Measurements from ENCODE around the gene PLXDC2.

PLXDC2 gene

DNA sequence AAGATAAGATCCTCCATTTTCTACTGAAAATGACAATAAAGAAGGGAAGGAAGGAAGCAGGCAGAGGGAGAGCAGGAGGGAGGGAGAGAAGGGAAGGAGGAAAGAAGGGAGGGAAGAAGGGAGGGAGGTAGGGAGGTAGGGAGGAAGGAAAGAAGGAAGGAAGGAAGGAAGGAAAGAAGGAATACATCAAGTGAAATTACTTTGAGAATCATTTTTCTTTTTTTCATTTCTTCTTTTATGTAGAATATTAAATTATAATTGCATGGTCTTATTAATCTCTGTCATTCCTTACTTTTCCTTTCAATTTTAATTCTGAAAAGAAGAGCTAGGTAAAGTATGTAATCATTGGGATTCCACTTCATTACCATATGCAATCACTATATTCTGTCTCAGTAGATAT lies 97.8 kb downstream of the PLXDC2 start:
- Histone ChIP-seq H3K4me2 (ENCODE audit: low read length) (no peak overlapping the region), H3K9me3 (ENCODE audit: control insufficient read depth, low read length) (no peaks in the 10 kb centered on the region), H3K9ac (no peak overlapping the region), H3K4me1 (no peaks in the 10 kb centered on the region), H2AFZ (no peak overlapping the region), H3K27me3 (ENCODE audit: control insufficient read depth, insufficient read depth, low read length) (no peaks in the 10 kb centered on the region), H3K79me2 (peaks cover 12% of the 10 kb centered on the region), H3K27ac (no peak overlapping the region), H3K4me3 (ENCODE audit: low read depth, low read length) (no peak overlapping the region), H3K36me3 (ENCODE audit: control insufficient read depth, insufficient read depth, low read length) (no peaks in the 10 kb centered on the region)
- TF ChIP-seq, protein P1, sequence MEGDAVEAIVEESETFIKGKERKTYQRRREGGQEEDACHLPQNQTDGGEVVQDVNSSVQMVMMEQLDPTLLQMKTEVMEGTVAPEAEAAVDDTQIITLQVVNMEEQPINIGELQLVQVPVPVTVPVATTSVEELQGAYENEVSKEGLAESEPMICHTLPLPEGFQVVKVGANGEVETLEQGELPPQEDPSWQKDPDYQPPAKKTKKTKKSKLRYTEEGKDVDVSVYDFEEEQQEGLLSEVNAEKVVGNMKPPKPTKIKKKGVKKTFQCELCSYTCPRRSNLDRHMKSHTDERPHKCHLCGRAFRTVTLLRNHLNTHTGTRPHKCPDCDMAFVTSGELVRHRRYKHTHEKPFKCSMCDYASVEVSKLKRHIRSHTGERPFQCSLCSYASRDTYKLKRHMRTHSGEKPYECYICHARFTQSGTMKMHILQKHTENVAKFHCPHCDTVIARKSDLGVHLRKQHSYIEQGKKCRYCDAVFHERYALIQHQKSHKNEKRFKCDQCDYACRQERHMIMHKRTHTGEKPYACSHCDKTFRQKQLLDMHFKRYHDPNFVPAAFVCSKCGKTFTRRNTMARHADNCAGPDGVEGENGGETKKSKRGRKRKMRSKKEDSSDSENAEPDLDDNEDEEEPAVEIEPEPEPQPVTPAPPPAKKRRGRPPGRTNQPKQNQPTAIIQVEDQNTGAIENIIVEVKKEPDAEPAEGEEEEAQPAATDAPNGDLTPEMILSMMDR (IDR thresholded peaks at IDR 0.05), result no peak

- no peak overlapping the region for H3K4me2 ChIP-seq (ENCODE audit: low read length)
- no peak overlapping the region for H3K4me3 ChIP-seq (ENCODE audit: low read depth, low read length)
- H3K4me1 ChIP-seq, result peaks cover 3% of the 10 kb centered on the region
- no peaks in the 10 kb centered on the region for H3K36me3 ChIP-seq (ENCODE audit: control insufficient read depth, insufficient read depth, low read length)
- H3K27me3 ChIP-seq (ENCODE audit: control insufficient read depth, insufficient read depth, low read length), result no peaks in the 10 kb centered on the region
- no peaks in the 10 kb centered on the region for H3K9me3 ChIP-seq (ENCODE audit: control insufficient read depth, low read length)
- H3K9ac ChIP-seq, result no peak overlapping the region
- TF ChIP-seq, protein P1 (IDR thresholded peaks at IDR 0.05), result no peak
- no peak overlapping the region for H2AFZ ChIP-seq
- peaks cover 8% of the 10 kb centered on the region for H3K79me2 ChIP-seq
- H3K27ac ChIP-seq, result no peak overlapping the region
These were observed 98.9 kb downstream of the PLXDC2 start for GRCh38 chr10:19915125-19915524.

- H3K79me2 ChIP-seq, result peaks cover 5% of the 10 kb centered on the region
- peaks cover 3% of the 10 kb centered on the region for H3K4me1 ChIP-seq
- no peak overlapping the region for H3K4me2 ChIP-seq (ENCODE audit: low read length)
- H3K4me3 ChIP-seq (ENCODE audit: low read depth, low read length), result no peak overlapping the region
- H2AFZ ChIP-seq, result no peak overlapping the region
- no peaks in the 10 kb centered on the region for H3K9me3 ChIP-seq (ENCODE audit: control insufficient read depth, low read length)
- H3K27me3 ChIP-seq (ENCODE audit: control insufficient read depth, insufficient read depth, low read length), result no peaks in the 10 kb centered on the region
- no peak overlapping the region for H3K9ac ChIP-seq
- no peaks in the 10 kb centered on the region for H3K36me3 ChIP-seq (ENCODE audit: control insufficient read depth, insufficient read depth, low read length)
- no peak overlapping the region for H3K27ac ChIP-seq
- TF ChIP-seq, protein P1 (IDR thresholded peaks at IDR 0.05), result no peak
These were observed 99.6 kb downstream of the PLXDC2 start for GRCh38 chr10:19915816-19916215.

DNA sequence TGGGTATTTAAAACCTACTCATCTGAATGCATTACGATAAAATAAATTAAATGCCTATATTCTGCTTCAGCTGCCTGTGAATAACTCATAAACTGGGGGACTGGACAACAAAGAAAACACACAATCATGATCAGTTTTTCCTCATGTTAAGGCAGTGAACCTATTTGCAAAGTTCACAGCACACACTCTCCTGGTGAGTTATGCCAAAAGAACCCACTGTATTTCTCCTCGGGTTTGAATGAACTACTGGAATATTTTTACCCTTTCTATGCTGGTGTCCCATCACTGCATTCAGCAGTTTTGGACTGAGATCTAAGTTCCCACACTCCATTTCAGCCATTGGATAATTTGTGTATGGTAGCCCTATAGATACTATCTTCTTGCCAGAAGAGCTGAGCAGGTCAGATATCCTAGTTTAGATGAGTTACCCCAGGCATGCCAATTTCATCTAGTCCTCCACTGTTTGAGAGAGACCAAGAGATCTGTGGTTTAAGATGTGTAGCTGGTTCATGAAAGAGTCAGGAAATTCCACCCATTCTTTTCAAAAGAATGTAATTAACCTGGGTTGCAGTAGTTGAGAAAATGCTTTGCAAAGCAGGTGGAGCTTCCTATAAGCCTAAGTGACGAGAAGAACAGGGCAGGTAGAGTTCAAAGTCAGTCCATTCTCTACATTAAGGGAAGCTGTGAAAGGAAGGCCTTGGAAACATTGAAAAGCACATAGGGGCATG lies 101.7 kb downstream of the PLXDC2 start:
- TF ChIP-seq, protein P1 (IDR thresholded peaks at IDR 0.05), result no peak
- Histone ChIP-seq H2AFZ (no peak overlapping the region), H3K27me3 (ENCODE audit: control insufficient read depth, insufficient read depth, low read length) (no peaks in the 10 kb centered on the region), H3K9me3 (ENCODE audit: control insufficient read depth, low read length) (no peaks in the 10 kb centered on the region), H3K9ac (no peak overlapping the region), H3K4me3 (ENCODE audit: low read depth, low read length) (no peak overlapping the region), H3K36me3 (ENCODE audit: control insufficient read depth, insufficient read depth, low read length) (no peaks in the 10 kb centered on the region), H3K4me1 (peaks cover 9% of the 10 kb centered on the region), H3K4me2 (ENCODE audit: low read length) (no peak overlapping the region), H3K27ac (no peak overlapping the region), H3K79me2 (peaks cover 5% of the 10 kb centered on the region)

- H3K4me3 ChIP-seq (ENCODE audit: low read depth, low read length), result no peak overlapping the region
- no peak overlapping the region for H3K27ac ChIP-seq
- H3K4me2 ChIP-seq (ENCODE audit: low read length), result no peak overlapping the region
- no peaks in the 10 kb centered on the region for H3K9me3 ChIP-seq (ENCODE audit: control insufficient read depth, low read length)
- no peak overlapping the region for H2AFZ ChIP-seq
- H3K27me3 ChIP-seq (ENCODE audit: control insufficient read depth, insufficient read depth, low read length), result no peaks in the 10 kb centered on the region
- no peaks in the 10 kb centered on the region for H3K36me3 ChIP-seq (ENCODE audit: control insufficient read depth, insufficient read depth, low read length)
- TF ChIP-seq, protein P1 (IDR thresholded peaks at IDR 0.05), result no peak
- no peak overlapping the region for H3K9ac ChIP-seq
- H3K79me2 ChIP-seq, result peaks cover 3% of the 10 kb centered on the region
- H3K4me1 ChIP-seq, result peaks cover 13% of the 10 kb centered on the region
These were observed 102.6 kb downstream of the PLXDC2 start for GRCh38 chr10:19918794-19919193.

All from parathyroid adenoma (tissue), 2 donors.